ENCODE results near the gene BANK1. TPM values are rescaled to one million over a fixed set of nuclear protein-coding genes. Genes with fewer than 3 reads are reported as not detected.

The BANK1 gene
- total and polyA plus RNA-seq, 2 of the 8 experiments (the other 6 are each of a cell fraction or from before 2014, with no cell fraction given), result 0.59 to 0.93 TPM

DNA sequence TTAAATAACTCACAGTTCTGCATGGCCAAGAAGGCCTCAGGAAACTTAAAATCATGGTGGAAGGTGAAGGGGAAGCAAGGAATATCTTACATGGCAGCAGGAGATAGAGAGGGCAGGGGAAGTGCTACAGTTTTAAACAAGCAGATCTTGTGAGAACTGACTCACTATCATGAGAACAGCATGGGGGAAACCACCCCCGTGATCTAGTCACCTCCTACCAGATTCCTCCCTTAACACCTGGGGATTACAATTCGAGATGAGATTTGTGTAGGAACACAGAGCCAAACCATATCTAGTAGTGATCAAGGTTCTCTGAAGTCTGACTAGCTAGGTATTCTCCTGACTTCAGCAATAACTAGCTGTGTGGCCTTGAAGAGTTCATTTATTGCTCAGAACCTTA, 56.0 kb downstream of the BANK1 start (continued):
- TF ChIP-seq, protein P1, sequence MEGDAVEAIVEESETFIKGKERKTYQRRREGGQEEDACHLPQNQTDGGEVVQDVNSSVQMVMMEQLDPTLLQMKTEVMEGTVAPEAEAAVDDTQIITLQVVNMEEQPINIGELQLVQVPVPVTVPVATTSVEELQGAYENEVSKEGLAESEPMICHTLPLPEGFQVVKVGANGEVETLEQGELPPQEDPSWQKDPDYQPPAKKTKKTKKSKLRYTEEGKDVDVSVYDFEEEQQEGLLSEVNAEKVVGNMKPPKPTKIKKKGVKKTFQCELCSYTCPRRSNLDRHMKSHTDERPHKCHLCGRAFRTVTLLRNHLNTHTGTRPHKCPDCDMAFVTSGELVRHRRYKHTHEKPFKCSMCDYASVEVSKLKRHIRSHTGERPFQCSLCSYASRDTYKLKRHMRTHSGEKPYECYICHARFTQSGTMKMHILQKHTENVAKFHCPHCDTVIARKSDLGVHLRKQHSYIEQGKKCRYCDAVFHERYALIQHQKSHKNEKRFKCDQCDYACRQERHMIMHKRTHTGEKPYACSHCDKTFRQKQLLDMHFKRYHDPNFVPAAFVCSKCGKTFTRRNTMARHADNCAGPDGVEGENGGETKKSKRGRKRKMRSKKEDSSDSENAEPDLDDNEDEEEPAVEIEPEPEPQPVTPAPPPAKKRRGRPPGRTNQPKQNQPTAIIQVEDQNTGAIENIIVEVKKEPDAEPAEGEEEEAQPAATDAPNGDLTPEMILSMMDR (IDR thresholded peaks at IDR 0.05; ENCODE audit: control extremely low read depth in 1 of 3, insufficient read depth in 1 of 3, low read depth in 1 of 3, low read length in 3 of 3), result no peak
- TF ChIP-seq, protein P2, sequence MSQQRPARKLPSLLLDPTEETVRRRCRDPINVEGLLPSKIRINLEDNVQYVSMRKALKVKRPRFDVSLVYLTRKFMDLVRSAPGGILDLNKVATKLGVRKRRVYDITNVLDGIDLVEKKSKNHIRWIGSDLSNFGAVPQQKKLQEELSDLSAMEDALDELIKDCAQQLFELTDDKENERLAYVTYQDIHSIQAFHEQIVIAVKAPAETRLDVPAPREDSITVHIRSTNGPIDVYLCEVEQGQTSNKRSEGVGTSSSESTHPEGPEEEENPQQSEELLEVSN (IDR thresholded peaks at IDR 0.05), result no peak
